SK-N-SH treated with all-trans-retinoic acid at 6 μM for 48 hours (cell line): ENCODE measurements around the gene DENND1A.

Experiments
- ISL1 ChIP-seq: fragments of 250-450 bp; sonication (Bioruptor Pico); IDR thresholded peaks from 2 replicates; pipeline ENCODE4 v2.1.2; 2022; ENCODE audit warnings: mild to moderate bottlenecking, moderate library complexity
- ZFP3 ChIP-seq: fragments of 250-450 bp; sonication (Bioruptor Pico); IDR thresholded peaks from 2 replicates; pipeline ENCODE4 v1.5.0; 2020; ENCODE audit warnings: mild to moderate bottlenecking, moderate library complexity

- TF ChIP-seq ISL1 (CRISPR knock-in tag) (no peak), ZFP3 (CRISPR knock-in tag) (no peak)
Observed at GRCh38 chr9:123922911-123923310, 7.0 kb downstream of the DENND1A start.
